Measurements from ENCODE around the gene C21orf91.

C21orf91 gene

GRCh38 chr21:17798796-17799195 is 20.4 kb downstream of the C21orf91 start:
- DNase-seq (ENCODE audit: extremely low read depth in 1 of 2, low read depth in 1 of 2): no peak

GRCh38 chr21:17797967-17798366 is 21.2 kb downstream of the C21orf91 start:
- DNase-seq (ENCODE audit: extremely low read depth in 1 of 2, low read depth in 1 of 2): no peak

GRCh38 chr21:17796503-17796902 is 22.7 kb downstream of the C21orf91 start:
- DNase-seq (ENCODE audit: extremely low read depth in 1 of 2, low read depth in 1 of 2): no peak

GRCh38 chr21:17796037-17796403 is 23.1 kb downstream of the C21orf91 start:
- DNase-seq (ENCODE audit: extremely low read depth in 1 of 2, low read depth in 1 of 2): no peak

GRCh38 chr21:17795146-17796036 is 23.8 kb downstream of the C21orf91 start:
- DNase-seq (ENCODE audit: extremely low read depth in 1 of 2, low read depth in 1 of 2): no peak

GRCh38 chr21:17794518-17795145 is 24.5 kb downstream of the C21orf91 start:
- no peak for DNase-seq (ENCODE audit: extremely low read depth in 1 of 2, low read depth in 1 of 2)

GRCh38 chr21:17793246-17794123 is 25.7 kb downstream of the C21orf91 start:
- DNase-seq (ENCODE audit: extremely low read depth in 1 of 2, low read depth in 1 of 2): no peak

- DNase-seq (ENCODE audit: extremely low read depth in 1 of 2, low read depth in 1 of 2): no peak
Measured at GRCh38 chr21:17789656-17790055, 29.5 kb downstream of the C21orf91 start.

GRCh38 chr21:17789069-17789468 is 30.1 kb downstream of the C21orf91 start:
- no peak for DNase-seq (ENCODE audit: extremely low read depth in 1 of 2, low read depth in 1 of 2)

GRCh38 chr21:17786851-17787181 is 32.3 kb downstream of the C21orf91 start:
- DNase-seq (ENCODE audit: extremely low read depth in 1 of 2, low read depth in 1 of 2): no peak

- DNase-seq (ENCODE audit: extremely low read depth in 1 of 2, low read depth in 1 of 2): no peak
Measured at GRCh38 chr21:17786071-17786850, 32.9 kb downstream of the C21orf91 start.

GRCh38 chr21:17785403-17785788 is 33.8 kb downstream of the C21orf91 start:
- DNase-seq (ENCODE audit: extremely low read depth in 1 of 2, low read depth in 1 of 2): no peak

- peak in 1 of 2 donors; percentile 39 for DNase-seq (ENCODE audit: extremely low read depth in 1 of 2, low read depth in 1 of 2)
Measured at GRCh38 chr21:17784604-17785402, 34.4 kb downstream of the C21orf91 start.

- DNase-seq (ENCODE audit: extremely low read depth in 1 of 2, low read depth in 1 of 2): no peak
Measured at GRCh38 chr21:17784180-17784598, 35.0 kb downstream of the C21orf91 start.

GRCh38 chr21:17783481-17784179 is 35.5 kb downstream of the C21orf91 start:
- DNase-seq (ENCODE audit: extremely low read depth in 1 of 2, low read depth in 1 of 2): no peak

GRCh38 chr21:17783003-17783402 is 36.2 kb downstream of the C21orf91 start:
- DNase-seq (ENCODE audit: extremely low read depth in 1 of 2, low read depth in 1 of 2): no peak

- DNase-seq (ENCODE audit: extremely low read depth in 1 of 2, low read depth in 1 of 2): no peak
Measured at GRCh38 chr21:17782051-17782450, 37.1 kb downstream of the C21orf91 start.

- no peak for DNase-seq (ENCODE audit: extremely low read depth in 1 of 2, low read depth in 1 of 2)
Measured at GRCh38 chr21:17781524-17781923, 37.6 kb downstream of the C21orf91 start.

- DNase-seq (ENCODE audit: extremely low read depth in 1 of 2, low read depth in 1 of 2): no peak
Measured at GRCh38 chr21:17780539-17780938, 38.6 kb downstream of the C21orf91 start.
